ENCODE measurements around the gene CENPVL1.
"Not testable (repeated sequence)": the region's sequence is repeated elsewhere in the genome, so short reads cannot be mapped to it uniquely, and the experiment has no call there.

CENPVL1 gene

DNA sequence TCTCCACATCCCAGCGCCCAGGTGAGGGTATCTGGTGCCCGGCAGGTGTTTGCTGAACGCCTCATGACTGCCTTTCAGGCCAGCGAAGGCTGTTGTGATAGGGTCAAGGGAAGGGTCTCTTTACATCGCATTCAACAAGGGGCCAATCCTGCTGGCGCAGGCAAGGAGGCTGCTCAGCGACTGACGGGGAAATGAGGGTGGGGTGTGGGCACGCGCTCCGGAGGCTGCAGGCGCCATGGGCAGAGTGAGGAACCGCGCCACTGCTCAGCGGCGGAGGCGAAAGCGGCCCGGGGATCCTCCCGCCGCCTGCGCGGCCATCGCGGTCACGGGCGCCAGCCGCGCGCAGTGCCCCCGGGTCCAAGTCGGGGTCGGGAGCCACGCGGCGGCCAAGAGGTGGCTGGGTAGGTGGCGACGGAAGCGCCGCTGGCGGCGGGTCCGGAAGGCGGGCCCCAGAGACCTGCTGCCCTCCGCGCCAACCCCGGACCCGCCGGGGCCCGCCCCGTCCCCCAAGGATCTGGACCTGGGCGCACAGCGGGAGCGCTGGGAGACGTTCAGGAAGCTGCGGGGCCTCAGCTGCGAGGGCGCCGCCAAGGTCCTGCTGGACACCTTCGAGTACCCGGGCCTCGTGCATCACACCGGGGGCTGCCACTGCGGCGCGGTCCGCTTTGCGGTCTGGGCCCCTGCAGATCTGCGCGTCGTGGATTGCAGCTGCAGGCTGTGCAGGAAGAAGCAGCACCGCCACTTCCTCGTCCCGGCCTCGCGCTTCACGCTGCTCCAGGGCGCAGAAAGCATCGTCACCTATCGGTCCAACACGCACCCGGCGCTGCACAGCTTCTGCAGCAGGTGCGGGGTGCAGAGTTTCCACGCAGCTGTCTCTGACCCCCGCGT is at the start of gene CENPVL1:
Gene CENPVL1, plus strand, starts transcription at position 236 of the 888 bp plus-strand sequence. Its CDS starts 0 bp downstream, at position 236.
- not testable (repeated sequence) for H3K4me3 ChIP-seq (ENCODE audit: low read depth, low read length); DNase-seq (ENCODE audit: low read depth)

DNA sequence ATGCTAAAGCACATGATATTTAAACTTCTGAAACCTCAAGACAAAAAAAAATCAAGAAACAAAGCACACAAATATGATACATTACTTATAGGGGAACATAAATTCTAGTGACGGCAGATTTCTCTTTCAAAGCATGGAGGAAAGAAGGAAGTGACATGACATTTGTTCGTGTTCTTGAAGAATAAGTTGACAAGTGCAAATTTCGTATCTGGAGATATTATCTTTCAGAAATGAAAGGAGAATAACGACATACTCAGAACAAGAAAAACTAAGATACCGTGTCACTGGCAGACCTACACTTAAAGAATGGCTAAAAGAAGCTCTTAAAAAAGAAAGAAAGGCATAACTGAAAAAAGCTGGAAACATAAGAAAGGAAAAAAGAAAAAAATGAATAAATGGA is 44.3 kb upstream of the CENPVL1 start:
- no peak overlapping the region for H3K4me3 ChIP-seq (ENCODE audit: low read depth, low read length)
- TF ChIP-seq MYC (IDR thresholded peaks at IDR 0.05; ENCODE audit: low read depth, low read length) (no peak), POLR2A (IDR thresholded peaks at IDR 0.05; ENCODE audit: extremely low read depth, insufficient read length) (no peak), CTCF (IDR thresholded peaks at IDR 0.05; ENCODE audit: low read depth, low read length) (no peak)
- TF ChIP-seq, protein P1, sequence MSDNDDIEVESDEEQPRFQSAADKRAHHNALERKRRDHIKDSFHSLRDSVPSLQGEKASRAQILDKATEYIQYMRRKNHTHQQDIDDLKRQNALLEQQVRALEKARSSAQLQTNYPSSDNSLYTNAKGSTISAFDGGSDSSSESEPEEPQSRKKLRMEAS (IDR thresholded peaks at IDR 0.05; ENCODE audit: low read depth, low read length) = no peak
- no peak for DNase-seq (ENCODE audit: low read depth)

GRCh38 chrX:51679689-51680433 is 30.5 kb upstream of the CENPVL1 start:
- DNase-seq (ENCODE audit: low read depth); H3K4me3 ChIP-seq (ENCODE audit: low read depth, low read length): not testable (repeated sequence)

DNA sequence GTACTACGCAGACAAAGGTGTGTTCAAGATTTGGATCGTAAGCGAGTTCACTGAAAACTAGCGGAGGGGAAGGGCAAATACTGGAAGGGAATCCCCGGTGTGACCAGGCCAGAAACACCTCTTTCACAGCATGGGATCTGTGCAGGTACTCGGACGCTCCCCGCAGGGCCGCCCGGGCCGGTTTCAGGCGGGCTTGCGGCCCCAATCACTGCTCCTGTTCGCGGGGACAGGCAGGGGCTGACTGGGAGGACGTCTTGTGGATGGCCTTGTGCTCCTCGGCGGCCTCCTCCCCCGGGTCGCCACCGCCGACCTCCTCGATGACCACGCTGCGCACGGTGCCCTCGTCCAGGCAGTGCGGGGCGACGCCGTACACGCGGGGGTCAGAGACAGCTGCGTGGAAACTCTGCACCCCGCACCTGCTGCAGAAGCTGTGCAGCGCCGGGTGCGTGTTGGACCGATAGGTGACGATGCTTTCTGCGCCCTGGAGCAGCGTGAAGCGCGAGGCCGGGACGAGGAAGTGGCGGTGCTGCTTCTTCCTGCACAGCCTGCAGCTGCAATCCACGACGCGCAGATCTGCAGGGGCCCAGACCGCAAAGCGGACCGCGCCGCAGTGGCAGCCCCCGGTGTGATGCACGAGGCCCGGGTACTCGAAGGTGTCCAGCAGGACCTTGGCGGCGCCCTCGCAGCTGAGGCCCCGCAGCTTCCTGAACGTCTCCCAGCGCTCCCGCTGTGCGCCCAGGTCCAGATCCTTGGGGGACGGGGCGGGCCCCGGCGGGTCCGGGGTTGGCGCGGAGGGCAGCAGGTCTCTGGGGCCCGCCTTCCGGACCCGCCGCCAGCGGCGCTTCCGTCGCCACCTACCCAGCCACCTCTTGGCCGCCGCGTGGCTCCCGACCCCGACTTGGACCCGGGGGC is 28.2 kb upstream of the CENPVL1 start:
- not testable (repeated sequence) for H3K4me3 ChIP-seq (ENCODE audit: low read depth, low read length); DNase-seq (ENCODE audit: low read depth)

DNA sequence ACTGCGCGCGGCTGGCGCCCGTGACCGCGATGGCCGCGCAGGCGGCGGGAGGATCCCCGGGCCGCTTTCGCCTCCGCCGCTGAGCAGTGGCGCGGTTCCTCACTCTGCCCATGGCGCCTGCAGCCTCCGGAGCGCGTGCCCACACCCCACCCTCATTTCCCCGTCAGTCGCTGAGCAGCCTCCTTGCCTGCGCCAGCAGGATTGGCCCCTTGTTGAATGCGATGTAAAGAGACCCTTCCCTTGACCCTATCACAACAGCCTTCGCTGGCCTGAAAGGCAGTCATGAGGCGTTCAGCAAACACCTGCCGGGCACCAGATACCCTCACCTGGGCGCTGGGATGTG is 27.6 kb upstream of the CENPVL1 start, which contains the start of gene CENPVL2:
Gene CENPVL2, minus strand, starts transcription at position 112 of the 343 bp plus-strand sequence. Its CDS starts 0 bp downstream, at position 112.
- DNase-seq (ENCODE audit: low read depth); H3K4me3 ChIP-seq (ENCODE audit: low read depth, low read length): not testable (repeated sequence)

DNA sequence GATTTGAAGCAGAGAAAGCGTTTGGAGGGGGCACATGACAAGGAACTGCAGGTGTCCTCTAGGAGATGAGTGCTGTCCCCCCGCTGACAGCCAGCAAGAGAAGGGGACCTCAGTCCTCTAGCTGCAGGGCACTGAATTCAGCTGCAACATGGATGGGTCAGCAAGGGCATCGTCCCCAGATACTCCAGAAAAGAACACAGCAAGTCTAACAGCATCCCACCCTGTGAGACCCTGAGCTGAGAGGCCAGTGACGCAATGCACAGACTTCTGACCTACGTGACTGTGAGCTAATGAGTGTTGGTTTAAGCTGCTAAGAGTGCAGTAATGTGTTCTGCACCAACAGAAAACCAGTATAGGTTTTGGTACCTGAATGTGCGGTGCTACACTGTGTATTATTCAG is 16.1 kb upstream of the CENPVL1 start:
- TF ChIP-seq MYC (IDR thresholded peaks at IDR 0.05; ENCODE audit: low read depth, low read length) = no peak
- no peak for TF ChIP-seq CTCF (IDR thresholded peaks at IDR 0.05; ENCODE audit: low read depth, low read length)
- TF ChIP-seq, protein P1 (IDR thresholded peaks at IDR 0.05; ENCODE audit: low read depth, low read length) = no peak
- TF ChIP-seq POLR2A (IDR thresholded peaks at IDR 0.05; ENCODE audit: extremely low read depth, insufficient read length) = no peak
- no peak for DNase-seq (ENCODE audit: low read depth)
- no peak overlapping the region for H3K4me3 ChIP-seq (ENCODE audit: low read depth, low read length)

DNA sequence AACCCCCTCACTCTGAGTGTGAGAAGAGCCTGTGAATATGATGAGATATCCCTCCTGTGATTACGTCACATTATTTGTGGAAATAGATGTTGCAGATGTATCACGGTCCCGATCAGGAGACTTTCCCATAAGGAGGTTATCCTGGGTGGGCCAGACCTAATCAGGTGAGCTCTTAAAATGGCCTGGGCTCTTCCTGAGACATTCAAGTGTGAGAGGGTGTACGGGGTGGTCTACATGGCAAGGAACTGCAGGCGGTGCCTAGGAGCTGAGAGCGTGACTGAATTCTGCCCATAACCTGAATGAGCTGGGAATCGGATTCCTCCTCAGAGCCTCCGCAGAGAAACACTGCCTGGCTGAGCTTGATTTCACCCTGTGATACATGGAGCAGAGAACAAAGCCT is 12.9 kb upstream of the CENPVL1 start:
- H3K4me3 ChIP-seq (ENCODE audit: low read depth, low read length) = no peak overlapping the region
- TF ChIP-seq, protein P1 (IDR thresholded peaks at IDR 0.05; ENCODE audit: low read depth, low read length) = no peak
- TF ChIP-seq CTCF (IDR thresholded peaks at IDR 0.05; ENCODE audit: low read depth, low read length) (no peak), MYC (IDR thresholded peaks at IDR 0.05; ENCODE audit: low read depth, low read length) (no peak), POLR2A (IDR thresholded peaks at IDR 0.05; ENCODE audit: extremely low read depth, insufficient read length) (no peak)
- DNase-seq (ENCODE audit: low read depth) = no peak

GRCh38 chrX:51712943-51713647 is 2.8 kb downstream of the CENPVL1 start:
- DNase-seq (ENCODE audit: low read depth); H3K4me3 ChIP-seq (ENCODE audit: low read depth, low read length): not testable (repeated sequence)
